ENCODE measurements around the gene HTRA1. TPM values are rescaled to one million over a fixed set of nuclear protein-coding genes. Genes with fewer than 3 reads are reported as not detected.

HTRA1 gene
- total RNA-seq, 3 donors from 2014 or later, result 116 to 347 (median 152) TPM

DNA sequence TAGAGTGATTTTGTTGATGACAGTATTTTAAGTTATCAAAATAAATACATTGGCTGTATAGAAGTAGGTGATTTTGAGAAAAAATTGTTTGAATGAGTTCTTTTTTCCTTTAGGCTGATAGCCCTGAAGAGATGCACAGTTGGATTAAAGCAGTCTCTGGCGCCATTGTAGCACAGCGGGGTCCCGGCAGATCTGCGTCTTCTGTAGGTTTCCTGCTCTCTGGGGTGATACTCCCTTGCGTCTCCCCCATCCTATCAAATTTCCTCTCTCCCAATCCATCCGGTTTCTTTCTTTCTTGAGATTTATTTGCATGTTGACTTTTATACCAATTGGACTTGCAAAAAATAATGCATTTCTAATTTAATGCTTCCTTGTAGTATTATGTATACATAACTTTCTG is 34.5 kb upstream of the HTRA1 start:
- H3K27ac ChIP-seq, result no peak overlapping the region
- H3K27me3 ChIP-seq, result no peaks in the 10 kb centered on the region
- no peaks in the 10 kb centered on the region for H3K4me1 ChIP-seq
- no peak for DNase-seq (ENCODE audit: low spot score in 2 of 2)
- TF ChIP-seq POLR2AphosphoS5 (IDR thresholded peaks at IDR 0.05) (no peak), POLR2A (IDR thresholded peaks at IDR 0.05) (no peak)
- TF ChIP-seq, protein P1, sequence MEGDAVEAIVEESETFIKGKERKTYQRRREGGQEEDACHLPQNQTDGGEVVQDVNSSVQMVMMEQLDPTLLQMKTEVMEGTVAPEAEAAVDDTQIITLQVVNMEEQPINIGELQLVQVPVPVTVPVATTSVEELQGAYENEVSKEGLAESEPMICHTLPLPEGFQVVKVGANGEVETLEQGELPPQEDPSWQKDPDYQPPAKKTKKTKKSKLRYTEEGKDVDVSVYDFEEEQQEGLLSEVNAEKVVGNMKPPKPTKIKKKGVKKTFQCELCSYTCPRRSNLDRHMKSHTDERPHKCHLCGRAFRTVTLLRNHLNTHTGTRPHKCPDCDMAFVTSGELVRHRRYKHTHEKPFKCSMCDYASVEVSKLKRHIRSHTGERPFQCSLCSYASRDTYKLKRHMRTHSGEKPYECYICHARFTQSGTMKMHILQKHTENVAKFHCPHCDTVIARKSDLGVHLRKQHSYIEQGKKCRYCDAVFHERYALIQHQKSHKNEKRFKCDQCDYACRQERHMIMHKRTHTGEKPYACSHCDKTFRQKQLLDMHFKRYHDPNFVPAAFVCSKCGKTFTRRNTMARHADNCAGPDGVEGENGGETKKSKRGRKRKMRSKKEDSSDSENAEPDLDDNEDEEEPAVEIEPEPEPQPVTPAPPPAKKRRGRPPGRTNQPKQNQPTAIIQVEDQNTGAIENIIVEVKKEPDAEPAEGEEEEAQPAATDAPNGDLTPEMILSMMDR (IDR thresholded peaks at IDR 0.05), result no peak
- no peak overlapping the region for H3K4me3 ChIP-seq
- H3K9me3 ChIP-seq, result no peaks in the 10 kb centered on the region
- H3K36me3 ChIP-seq, result peaks cover 9% of the 10 kb centered on the region
- intact Hi-C loops (cut with DNase I; ENCODE audit: low total_unique reads), result no loop called here

- intact Hi-C loops (cut with DNase I; ENCODE audit: low total_unique reads), result no loop called here
- no peaks in the 10 kb centered on the region for H3K9me3 ChIP-seq
- H3K4me3 ChIP-seq, result no peak overlapping the region
- no peaks in the 10 kb centered on the region for H3K27me3 ChIP-seq
- peaks cover 9% of the 10 kb centered on the region for H3K36me3 ChIP-seq
- H3K4me1 ChIP-seq, result no peaks in the 10 kb centered on the region
- TF ChIP-seq POLR2A (IDR thresholded peaks at IDR 0.05) (no peak), POLR2AphosphoS5 (IDR thresholded peaks at IDR 0.05) (no peak)
- TF ChIP-seq, protein P1 (IDR thresholded peaks at IDR 0.05), result no peak
- no peak for DNase-seq (ENCODE audit: low spot score in 2 of 2)
- no peak overlapping the region for H3K27ac ChIP-seq
Observed at GRCh38 chr10:122427280-122427679, 34.1 kb upstream of the HTRA1 start.

GRCh38 chr10:122435212-122435827 is 26.0 kb upstream of the HTRA1 start:
- H3K27ac ChIP-seq, result no peak overlapping the region
- H3K9me3 ChIP-seq, result peaks cover 0 to 10% of the 10 kb centered on the region in 2 donors
- intact Hi-C loops (cut with DNase I; ENCODE audit: low total_unique reads), result no loop called here
- H3K4me1 ChIP-seq, result no peaks in the 10 kb centered on the region
- DNase-seq (ENCODE audit: low spot score in 2 of 2), result no peak
- no peak for TF ChIP-seq POLR2AphosphoS5 (IDR thresholded peaks at IDR 0.05)
- TF ChIP-seq, protein P1 (IDR thresholded peaks at IDR 0.05), result peak; percentile 68 to 80 (median 80)
- no peaks in the 10 kb centered on the region for H3K36me3 ChIP-seq
- H3K4me3 ChIP-seq, result no peak overlapping the region
- no peaks in the 10 kb centered on the region for H3K27me3 ChIP-seq

GRCh38 chr10:122441961-122442360 is 19.4 kb upstream of the HTRA1 start:
- Histone ChIP-seq H3K27ac (no peak overlapping the region), H3K27me3 (no peaks in the 10 kb centered on the region), H3K4me1 (no peaks in the 10 kb centered on the region), H3K4me3 (no peak overlapping the region), H3K36me3 (no peaks in the 10 kb centered on the region), H3K9me3 (peaks cover 0 to 10% of the 10 kb centered on the region in 2 donors)
- no peak for DNase-seq (ENCODE audit: low spot score in 2 of 2)
- intact Hi-C loops (cut with DNase I; ENCODE audit: low total_unique reads), result no loop called here
- TF ChIP-seq, protein P1 (IDR thresholded peaks at IDR 0.05), result no peak
- no peak for TF ChIP-seq POLR2AphosphoS5 (IDR thresholded peaks at IDR 0.05)
- no peak for TF ChIP-seq POLR2A (IDR thresholded peaks at IDR 0.05)

GRCh38 chr10:122445469-122445868 is 15.9 kb upstream of the HTRA1 start:
- Histone ChIP-seq H3K4me1 (no peaks in the 10 kb centered on the region), H3K4me3 (no peak overlapping the region), H3K27ac (no peak overlapping the region), H3K27me3 (no peaks in the 10 kb centered on the region), H3K9me3 (no peaks in the 10 kb centered on the region), H3K36me3 (no peaks in the 10 kb centered on the region)
- no peak for DNase-seq (ENCODE audit: low spot score in 2 of 2)
- TF ChIP-seq POLR2A (IDR thresholded peaks at IDR 0.05) (no peak), POLR2AphosphoS5 (IDR thresholded peaks at IDR 0.05) (no peak)
- TF ChIP-seq, protein P1 (IDR thresholded peaks at IDR 0.05), result no peak
- intact Hi-C loops (cut with DNase I; ENCODE audit: low total_unique reads), result no loop called here

Measured in breast epithelium (tissue), 4 donors.